Cardiac fibroblast (primary cell): ENCODE results near the gene BANP.
"Not testable (repeated sequence)": the region's sequence is repeated elsewhere in the genome, so short reads cannot be mapped to it uniquely, and the experiment has no call there.

Experiments
- DNase-seq, 2 donors: peaks; one replicate each; pipeline versions ENCODE4 v3.0.0 to v3.0.0-alpha.2; 2010; ENCODE audit warnings: low read depth in 2 of 2
- H3K4me3 ChIP-seq, 2 donors: replicated peaks in 1 of 2; 1 replicate in 1 of 2; 2 replicates in 1 of 2; pipeline ENCODE4 v1.5.1; 2011; ENCODE audit warnings: low read depth in 2 of 2, low read length in 2 of 2, mild to moderate bottlenecking in 2 of 2, moderate library complexity in 1 of 2
- CTCF ChIP-seq: IDR thresholded peaks from one replicate; pipeline ENCODE4 v1.5.1; 2011; ENCODE audit warnings: low read depth, mild to moderate bottlenecking, low read length, inconsistent platforms

Gene BANP

GRCh38 chr16:88013091-88013609 lies 61.9 kb downstream of the BANP start:
- DNase-seq: no peak
- no peak for TF ChIP-seq CTCF
- H3K4me3 ChIP-seq: no peak overlapping the region

GRCh38 chr16:88013766-88014251 lies 62.6 kb downstream of the BANP start:
- no peak for TF ChIP-seq CTCF
- no peak overlapping the region for H3K4me3 ChIP-seq
- DNase-seq: no peak

GRCh38 chr16:88014252-88014781 lies 63.1 kb downstream of the BANP start:
- H3K4me3 ChIP-seq: no peak overlapping the region
- peak; percentile 23 to 24 for DNase-seq
- no peak for TF ChIP-seq CTCF

- no peak for TF ChIP-seq CTCF
- DNase-seq: no peak
- no peak overlapping the region for H3K4me3 ChIP-seq
Measured at GRCh38 chr16:88014954-88015805, 63.9 kb downstream of the BANP start.

- DNase-seq: no peak
- no peak overlapping the region for H3K4me3 ChIP-seq
- no peak for TF ChIP-seq CTCF
Measured at GRCh38 chr16:88015806-88016140, 64.5 kb downstream of the BANP start.

- not testable (repeated sequence) for DNase-seq, H3K4me3 ChIP-seq
Measured at GRCh38 chr16:88016386-88016785, 65.2 kb downstream of the BANP start.

GRCh38 chr16:88016964-88017363 lies 65.7 kb downstream of the BANP start:
- no peak for DNase-seq
- TF ChIP-seq CTCF: no peak
- no peak overlapping the region for H3K4me3 ChIP-seq
